ENCODE measurements around the gene NME9.

DNA sequence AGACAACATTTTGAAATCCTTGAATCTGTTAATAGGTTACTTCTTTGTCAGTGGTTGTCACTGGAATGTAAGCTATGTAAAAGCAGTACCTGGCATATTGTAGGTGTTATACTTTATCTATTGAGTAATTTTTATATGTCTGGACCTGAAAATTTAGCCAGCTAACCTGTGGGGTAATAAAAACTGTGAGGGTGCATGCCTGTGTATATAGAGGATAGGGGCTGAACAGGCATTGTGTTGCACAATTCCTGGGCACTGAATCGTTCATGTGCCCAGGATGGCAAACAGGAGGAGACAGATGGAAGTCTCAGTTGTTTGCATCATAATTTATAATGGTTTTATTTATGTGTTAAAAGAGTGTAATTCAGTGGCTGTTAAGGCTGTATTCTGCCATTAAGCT is 75.4 kb downstream of the NME9 start:
- TF ChIP-seq POLR2AphosphoS5 (IDR thresholded peaks at IDR 0.05) = no peak
- TF ChIP-seq, protein P1, sequence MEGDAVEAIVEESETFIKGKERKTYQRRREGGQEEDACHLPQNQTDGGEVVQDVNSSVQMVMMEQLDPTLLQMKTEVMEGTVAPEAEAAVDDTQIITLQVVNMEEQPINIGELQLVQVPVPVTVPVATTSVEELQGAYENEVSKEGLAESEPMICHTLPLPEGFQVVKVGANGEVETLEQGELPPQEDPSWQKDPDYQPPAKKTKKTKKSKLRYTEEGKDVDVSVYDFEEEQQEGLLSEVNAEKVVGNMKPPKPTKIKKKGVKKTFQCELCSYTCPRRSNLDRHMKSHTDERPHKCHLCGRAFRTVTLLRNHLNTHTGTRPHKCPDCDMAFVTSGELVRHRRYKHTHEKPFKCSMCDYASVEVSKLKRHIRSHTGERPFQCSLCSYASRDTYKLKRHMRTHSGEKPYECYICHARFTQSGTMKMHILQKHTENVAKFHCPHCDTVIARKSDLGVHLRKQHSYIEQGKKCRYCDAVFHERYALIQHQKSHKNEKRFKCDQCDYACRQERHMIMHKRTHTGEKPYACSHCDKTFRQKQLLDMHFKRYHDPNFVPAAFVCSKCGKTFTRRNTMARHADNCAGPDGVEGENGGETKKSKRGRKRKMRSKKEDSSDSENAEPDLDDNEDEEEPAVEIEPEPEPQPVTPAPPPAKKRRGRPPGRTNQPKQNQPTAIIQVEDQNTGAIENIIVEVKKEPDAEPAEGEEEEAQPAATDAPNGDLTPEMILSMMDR (IDR thresholded peaks at IDR 0.05) = no peak

Measured in sigmoid colon (tissue), 4 donors.